Kidney tubule cell (primary cell): ENCODE data around the gene DNAH9.

Experiments used
- DNase-seq: peaks from one replicate; pipeline ENCODE4 v3.0.0-alpha.2; 2018; ENCODE audit warnings: low spot score

The DNAH9 gene

GRCh38 chr17:11840831-11841230, 242.6 kb downstream of the DNAH9 start:
- DNase-seq, result no peak

DNA sequence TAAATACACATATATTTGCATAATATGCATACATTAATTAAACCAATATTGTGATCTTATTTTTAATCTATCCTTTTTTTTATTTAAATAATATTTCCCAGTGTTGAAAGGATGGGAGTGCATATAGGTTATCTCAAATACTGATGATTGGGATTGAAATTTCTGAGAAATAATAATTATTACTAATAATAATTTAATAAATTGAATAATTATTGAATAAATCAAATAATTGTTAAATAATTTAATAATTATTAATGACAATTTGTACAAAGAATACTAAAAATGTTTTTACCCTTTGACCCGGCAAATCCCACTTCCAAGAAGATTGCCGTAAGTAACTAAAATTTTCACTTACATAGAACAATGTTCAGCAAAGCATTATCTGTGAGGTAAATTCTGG, 250.1 kb downstream of the DNAH9 start:
- no peak for DNase-seq

GRCh38 chr17:11852231-11852630, 254.0 kb downstream of the DNAH9 start:
- DNase-seq, result no peak

GRCh38 chr17:11852912-11853311, 254.6 kb downstream of the DNAH9 start:
- peak; percentile 13 for DNase-seq

DNA sequence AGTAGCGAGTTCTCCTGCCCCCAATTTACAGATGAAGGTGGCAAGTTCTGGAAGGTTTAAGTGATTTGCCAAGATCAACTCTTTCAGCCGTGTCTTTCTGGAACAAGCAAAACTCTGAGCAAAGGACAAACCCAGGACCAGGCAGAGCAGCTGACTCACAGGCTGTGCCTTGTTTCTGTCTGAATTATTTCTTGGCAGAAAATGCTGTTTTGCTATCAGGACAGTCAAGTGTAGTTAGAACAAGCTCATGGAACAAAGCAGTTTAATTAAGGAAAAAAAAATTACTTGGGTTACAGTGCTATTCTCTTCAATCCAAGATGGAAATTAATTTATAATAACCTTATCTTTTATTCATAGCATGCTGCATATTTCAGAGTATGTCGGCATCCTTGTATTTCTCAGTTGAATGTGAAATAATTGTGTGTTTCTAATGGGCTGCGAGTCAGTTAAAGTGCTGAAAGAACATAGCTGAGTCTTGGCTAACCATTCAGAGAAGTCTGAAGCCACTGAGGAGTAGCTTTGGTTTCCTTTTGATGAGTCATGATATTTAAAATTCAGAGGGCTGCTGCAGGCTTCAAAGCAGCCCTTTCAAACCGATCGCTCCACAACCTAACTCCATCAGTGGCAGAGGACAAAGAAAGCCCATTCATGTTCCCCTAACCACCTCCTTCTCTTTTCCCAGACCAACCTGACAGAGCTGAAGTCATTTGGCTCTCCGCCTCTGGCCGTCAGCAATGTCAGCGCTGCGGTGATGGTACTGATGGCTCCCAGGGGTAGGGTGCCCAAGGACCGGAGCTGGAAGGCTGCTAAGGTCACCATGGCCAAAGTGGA, 255.3 kb downstream of the DNAH9 start:
- peak; percentile 38 for DNase-seq

GRCh38 chr17:11855306-11855705, 257.0 kb downstream of the DNAH9 start:
- no peak for DNase-seq

DNA sequence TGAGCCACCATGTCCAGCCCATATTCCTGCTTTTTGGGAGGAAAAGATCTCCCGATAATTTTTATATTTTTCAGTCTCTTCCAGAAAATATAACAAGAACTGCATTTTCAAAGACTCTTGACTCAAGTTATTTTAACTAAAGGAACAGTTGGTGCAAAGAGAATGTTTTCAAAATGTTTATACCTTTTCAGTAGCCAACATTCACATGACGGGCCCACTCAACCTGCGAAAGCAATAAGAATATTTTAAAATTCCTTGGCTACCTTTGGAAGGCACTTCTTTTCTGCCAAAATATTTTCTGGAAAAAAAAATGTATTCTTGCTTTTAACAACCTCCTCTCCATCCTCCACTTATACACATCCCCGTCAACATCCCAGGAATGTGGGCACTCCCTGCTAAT, 258.7 kb downstream of the DNAH9 start:
- no peak for DNase-seq

GRCh38 chr17:11869680-11870394, 271.6 kb downstream of the DNAH9 start:
- DNase-seq, result no peak

GRCh38 chr17:11871773-11872172, 273.5 kb downstream of the DNAH9 start:
- no peak for DNase-seq

DNA sequence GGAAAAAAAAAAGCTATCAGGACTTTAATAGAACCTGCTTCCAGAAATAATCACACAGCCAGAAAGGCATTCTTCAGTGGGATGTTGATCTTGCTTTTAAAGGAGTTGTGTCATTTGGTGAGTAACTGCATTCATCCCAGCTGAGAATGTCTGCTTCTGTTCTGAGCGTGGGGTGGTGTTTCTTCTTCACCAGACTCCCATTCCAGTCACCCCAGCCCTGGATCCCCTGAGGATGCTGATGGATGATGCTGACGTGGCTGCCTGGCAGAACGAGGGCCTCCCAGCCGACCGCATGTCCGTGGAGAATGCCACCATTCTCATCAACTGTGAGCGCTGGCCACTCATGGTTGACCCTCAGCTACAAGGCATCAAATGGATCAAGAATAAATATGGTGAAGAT, 276.5 kb downstream of the DNAH9 start:
- DNase-seq, result peak; percentile 4

- peak; percentile 68 for DNase-seq
Measured at GRCh38 chr17:11880714-11881113, 282.4 kb downstream of the DNAH9 start.

DNA sequence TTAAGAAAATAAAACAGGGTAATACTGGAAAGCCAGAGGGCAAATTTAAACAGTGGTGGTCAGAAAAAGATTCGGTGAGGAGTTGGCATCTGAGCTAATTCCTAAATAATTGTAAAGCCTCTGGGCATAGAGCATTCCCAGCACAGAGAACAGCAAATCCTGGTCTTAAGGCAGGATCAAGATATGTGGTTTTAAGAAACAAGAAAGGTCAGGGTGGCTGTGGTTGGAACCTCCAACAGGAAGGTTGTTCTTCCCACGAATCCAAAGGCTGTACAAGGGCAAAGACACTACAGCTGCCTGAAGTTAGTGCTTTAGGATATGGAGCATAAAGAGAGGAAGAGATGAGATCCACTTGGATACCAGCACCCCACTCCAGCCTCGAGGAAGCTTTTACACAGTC, 284.4 kb downstream of the DNAH9 start:
- DNase-seq, result no peak

GRCh38 chr17:11885051-11885450, 286.8 kb downstream of the DNAH9 start:
- DNase-seq, result no peak

DNA sequence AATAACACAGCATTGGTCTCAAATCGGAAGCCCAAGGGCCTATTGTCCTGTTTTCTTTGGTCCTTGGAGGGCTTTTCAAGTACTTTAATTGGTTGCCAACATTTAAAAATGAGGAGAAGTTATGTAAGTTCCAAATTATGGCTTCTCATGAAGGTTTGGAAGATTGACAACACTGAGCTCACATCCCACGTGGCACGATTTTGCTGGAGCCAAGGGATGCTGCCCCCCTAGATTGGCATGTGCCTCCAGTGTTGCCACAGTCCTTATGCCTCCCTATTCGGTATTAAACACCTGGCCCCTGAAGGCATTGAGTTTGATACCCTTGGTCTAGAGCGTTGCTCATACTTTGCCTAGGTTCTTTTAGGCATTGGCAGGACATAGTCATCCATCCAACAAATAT, 291.0 kb downstream of the DNAH9 start:
- no peak for DNase-seq

DNA sequence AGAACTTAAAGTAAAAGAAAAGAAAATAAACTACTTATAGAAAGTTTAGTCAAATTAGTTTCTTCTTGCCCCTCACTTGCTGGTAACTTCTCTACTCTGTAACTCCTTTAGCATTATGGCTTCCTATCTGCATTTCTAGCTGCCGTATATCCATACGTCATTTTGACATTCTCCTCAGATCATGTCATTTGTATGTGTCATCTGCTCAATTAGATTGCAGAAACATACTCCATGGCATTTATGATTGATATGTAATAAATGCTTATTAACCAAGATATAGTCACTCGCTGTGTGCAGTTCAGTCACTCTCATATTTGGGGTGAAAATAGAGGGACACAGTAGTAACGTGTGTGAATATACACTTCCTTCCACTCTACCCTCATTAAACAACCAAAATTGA, 295.6 kb downstream of the DNAH9 start:
- no peak for DNase-seq

- no peak for DNase-seq
Measured at GRCh38 chr17:11896199-11896598, 297.9 kb downstream of the DNAH9 start.

DNA sequence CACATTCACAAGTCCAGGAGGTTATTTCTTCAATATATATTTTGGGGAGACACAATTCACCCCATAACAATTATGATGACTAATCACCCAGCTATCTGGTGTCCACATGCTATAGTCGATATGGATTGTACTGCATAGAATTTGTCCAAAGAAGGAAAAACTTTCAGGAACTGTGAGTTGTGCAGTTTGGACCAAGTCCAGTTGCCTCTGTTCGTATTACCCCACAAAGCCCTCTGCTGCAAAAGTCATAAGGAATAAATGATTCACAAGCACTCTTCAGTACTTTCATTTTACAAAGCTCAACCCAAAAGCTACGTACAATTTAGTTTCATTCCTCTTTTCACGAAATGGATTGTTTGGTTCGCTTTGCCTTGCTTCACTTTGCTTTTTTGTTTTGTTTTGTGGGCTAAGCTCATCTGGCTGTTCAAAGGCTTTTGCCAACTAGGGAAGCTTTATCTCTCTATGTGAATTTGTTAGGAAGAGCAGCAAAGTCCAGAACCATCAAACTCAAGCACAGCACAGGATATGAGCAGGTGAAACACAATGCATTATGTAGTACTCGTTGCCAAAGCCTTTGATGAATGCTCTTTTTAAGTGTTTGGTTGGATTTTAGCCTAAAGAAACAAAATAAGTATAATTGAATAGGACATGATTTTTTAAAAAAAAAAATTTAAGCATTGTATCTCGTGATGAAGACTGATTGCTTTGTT, 300.4 kb downstream of the DNAH9 start:
- no peak for DNase-seq

GRCh38 chr17:11899537-11899942, 301.3 kb downstream of the DNAH9 start:
- no peak for DNase-seq

- no peak for DNase-seq
Measured at GRCh38 chr17:11900041-11900476, 301.8 kb downstream of the DNAH9 start.

- no peak for DNase-seq
Measured at GRCh38 chr17:11900655-11901054, 302.4 kb downstream of the DNAH9 start.

DNA sequence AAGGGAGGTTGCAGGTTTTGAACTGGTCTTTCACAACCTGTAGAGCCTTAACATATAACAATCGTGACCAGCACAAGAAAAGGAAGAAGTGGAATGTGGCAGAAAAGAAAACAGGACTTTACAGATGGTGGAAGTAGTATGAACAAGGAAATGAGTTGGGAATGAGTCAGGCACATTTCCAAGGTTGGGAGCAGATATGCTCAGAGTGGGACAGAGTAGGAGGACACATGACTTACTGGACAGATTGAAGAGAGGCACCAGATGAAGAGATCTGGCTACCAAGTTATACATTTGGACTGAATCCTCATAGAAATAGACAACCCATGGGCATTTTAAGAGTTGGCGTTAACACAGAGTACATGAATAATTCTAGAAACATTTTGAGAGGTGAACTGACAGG, 303.7 kb downstream of the DNAH9 start:
- peak; percentile 5 for DNase-seq

DNA sequence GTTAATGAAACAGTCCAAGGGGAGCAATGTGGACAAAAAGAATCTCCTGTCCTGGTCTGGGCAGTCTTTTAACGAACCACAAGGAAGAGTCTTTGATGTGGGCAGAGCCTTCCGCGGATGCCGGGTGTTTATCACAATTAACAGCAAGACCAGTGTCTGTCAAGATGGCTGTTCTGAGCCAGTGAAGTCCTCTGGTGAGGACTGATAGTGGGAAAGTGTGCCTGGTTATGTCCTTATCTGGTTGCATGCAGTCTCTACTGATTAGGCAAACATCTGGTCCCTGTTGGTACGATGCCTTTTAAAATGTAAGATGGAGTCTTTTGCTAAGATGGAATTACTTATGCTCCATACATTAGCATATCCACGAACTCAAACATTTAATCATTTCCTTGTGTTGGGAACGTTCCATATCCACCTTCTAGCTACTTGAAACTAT, 310.5 kb downstream of the DNAH9 start:
- no peak for DNase-seq

GRCh38 chr17:11909348-11909747, 311.1 kb downstream of the DNAH9 start:
- DNase-seq, result no peak
